Skin epidermis (tissue), 12 donors: ENCODE measurements around the gene FBLN1.

Experiments
- H3K27ac ChIP-seq, 21 experiments: fragments of 200-600 bp; sonication (generic) in 11 of 21; one replicate each; pipeline ENCODE4 v1.5.0; 2020; ENCODE audit warnings: mild to moderate bottlenecking in 3 of 21, inconsistent platforms in 2 of 21, moderate library complexity in 2 of 21
- H3K4me3 ChIP-seq, 7 experiments: fragments of 200-600 bp; sonication (generic) in 2 of 7; one replicate each; pipeline ENCODE4 v1.5.0; 2020; ENCODE audit warnings: inconsistent platforms in 2 of 7, mild to moderate bottlenecking in 2 of 7, moderate library complexity in 1 of 7

Gene FBLN1

DNA sequence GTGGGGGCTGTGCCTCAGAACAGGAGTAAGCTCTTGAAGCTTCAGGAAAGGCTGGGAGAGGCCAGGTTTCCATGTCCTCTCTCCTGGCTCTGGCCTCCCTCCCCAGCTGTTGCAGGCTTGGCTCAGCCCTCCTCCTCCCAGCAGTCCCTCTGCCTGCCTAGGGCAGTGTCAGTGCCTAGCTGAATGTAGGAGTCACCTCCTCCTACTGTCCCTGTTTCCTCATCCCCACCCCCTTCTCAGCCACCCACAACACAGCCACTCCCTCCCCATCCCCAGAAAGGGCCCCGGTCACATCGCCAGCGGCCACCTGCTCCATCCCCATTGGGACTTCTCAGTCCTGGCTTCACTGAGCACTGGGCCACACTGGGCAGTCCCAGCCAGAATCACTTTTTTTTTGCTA, 2.9 kb upstream of the FBLN1 start:
- Histone ChIP-seq H3K27ac (peak overlapping the region in 1 of 21 experiments; percentile 44), H3K4me3 (no peak overlapping the region)

- peak overlapping the region; percentile 44 to 58 (median 52) for H3K4me3 ChIP-seq
- H3K27ac ChIP-seq: peak overlapping the region in 19 of 21 experiments; percentile 29 to 86 (median 76)
Observed at GRCh38 chr22:45503050-45503815, 550 bp downstream of the FBLN1 start.

GRCh38 chr22:45503816-45504372, 1.2 kb downstream of the FBLN1 start:
- Histone ChIP-seq H3K27ac (peak overlapping the region in 19 of 21 experiments; percentile 37 to 86 (median 76)), H3K4me3 (peak overlapping the region; percentile 44 to 58 (median 52))

GRCh38 chr22:45504373-45505341, 2.0 kb downstream of the FBLN1 start:
- Histone ChIP-seq H3K4me3 (peak overlapping the region in 6 of 7 experiments; percentile 45 to 58 (median 52)), H3K27ac (peak overlapping the region in 19 of 21 experiments; percentile 37 to 86 (median 76))

- peak overlapping the region in 2 of 7 experiments; percentile 52 to 58 for H3K4me3 ChIP-seq
- peak overlapping the region in 5 of 21 experiments; percentile 5 to 75 (median 21) for H3K27ac ChIP-seq
Observed at GRCh38 chr22:45505991-45506747, 3.5 kb downstream of the FBLN1 start.

DNA sequence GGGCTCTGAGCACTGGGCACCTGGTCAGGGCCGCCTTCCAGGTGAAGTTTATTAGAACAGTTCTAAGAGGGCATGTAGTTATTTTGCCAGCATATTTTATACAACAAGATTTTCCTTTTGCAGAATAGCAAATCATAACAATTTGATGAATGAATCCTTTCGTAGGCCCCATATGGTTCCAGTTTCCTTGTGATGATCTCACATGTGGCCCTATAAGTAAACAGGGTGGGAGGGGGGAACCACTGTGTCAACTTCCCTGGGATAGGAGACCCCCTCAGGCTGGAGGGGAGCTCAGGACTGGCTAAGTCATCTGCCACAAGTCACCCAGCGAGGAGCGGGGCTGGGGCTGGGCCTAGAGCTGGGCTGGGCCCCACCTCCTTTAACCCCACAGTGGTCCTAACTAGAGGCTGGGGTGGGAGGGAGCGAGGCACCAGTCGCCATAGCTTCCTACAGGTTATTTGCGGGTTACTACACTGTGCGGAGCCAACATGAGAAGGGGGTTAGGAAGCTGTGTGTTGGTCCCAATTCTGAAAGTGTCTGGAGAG, 4.2 kb downstream of the FBLN1 start:
- Histone ChIP-seq H3K27ac (peak overlapping the region in 3 of 21 experiments; percentile 29 to 43 (median 39)), H3K4me3 (no peak overlapping the region)

DNA sequence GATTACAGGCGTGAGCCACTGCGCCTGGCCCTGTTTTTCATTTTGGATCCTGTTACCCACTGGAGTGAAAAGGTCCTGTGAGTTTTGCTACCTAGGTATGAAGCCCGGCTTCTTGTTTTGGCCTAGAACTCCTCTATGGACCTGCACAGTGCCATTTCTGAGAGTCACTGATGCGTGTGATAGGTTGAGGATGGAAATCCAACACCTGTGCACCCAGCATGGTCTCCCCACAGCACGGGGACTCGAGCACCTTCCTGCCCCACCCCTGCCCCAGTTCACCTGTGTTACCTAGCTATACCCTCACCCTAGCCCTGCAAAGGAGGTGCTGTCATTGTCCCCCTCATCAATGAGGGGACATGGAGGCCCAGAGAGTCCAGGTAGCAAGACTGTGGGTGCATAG, 5.1 kb downstream of the FBLN1 start:
- no peak overlapping the region for H3K27ac ChIP-seq

DNA sequence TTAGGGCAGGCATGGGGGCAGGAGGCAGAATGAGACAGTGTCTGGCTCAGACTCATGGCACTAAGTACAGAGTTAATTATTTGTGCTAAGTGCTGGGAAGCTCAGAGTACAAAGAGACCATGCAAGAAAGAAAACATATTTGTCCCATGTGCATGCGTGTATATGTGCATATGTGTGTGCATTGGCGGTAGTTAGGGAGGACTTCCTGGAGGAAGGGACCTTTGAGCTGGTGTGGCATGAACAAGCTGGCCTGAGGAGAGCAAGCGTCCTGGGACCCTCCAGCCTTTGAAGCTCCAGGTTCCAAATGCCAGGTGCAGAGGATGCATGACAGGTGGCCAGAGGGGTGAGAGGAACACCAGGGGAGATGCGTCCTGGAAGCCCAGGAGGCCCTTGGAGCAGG, 6.1 kb downstream of the FBLN1 start:
- Histone ChIP-seq H3K4me3 (no peak overlapping the region), H3K27ac (no peak overlapping the region)

More for the DNA sequence above, 5.1 kb downstream of the FBLN1 start:
- no peak overlapping the region for H3K4me3 ChIP-seq

GRCh38 chr22:45510376-45511232, 7.9 kb downstream of the FBLN1 start:
- Histone ChIP-seq H3K27ac (peak overlapping the region in 5 of 21 experiments; percentile 2 to 62 (median 16)), H3K4me3 (no peak overlapping the region)

- Histone ChIP-seq H3K4me3 (no peak overlapping the region), H3K27ac (peak overlapping the region in 7 of 21 experiments; percentile 4 to 62 (median 54))
Observed at GRCh38 chr22:45511847-45512261, 9.2 kb downstream of the FBLN1 start.

- Histone ChIP-seq H3K27ac (peak overlapping the region in 4 of 21 experiments; percentile 20 to 59 (median 32)), H3K4me3 (no peak overlapping the region)
Observed at GRCh38 chr22:45512363-45512762, 9.7 kb downstream of the FBLN1 start.

- H3K27ac ChIP-seq: peak overlapping the region in 1 of 21 experiments; percentile 17
- no peak overlapping the region for H3K4me3 ChIP-seq
Observed at GRCh38 chr22:45515676-45516075, 13.0 kb downstream of the FBLN1 start.

GRCh38 chr22:45516163-45516562, 13.5 kb downstream of the FBLN1 start:
- Histone ChIP-seq H3K4me3 (no peak overlapping the region), H3K27ac (no peak overlapping the region)

DNA sequence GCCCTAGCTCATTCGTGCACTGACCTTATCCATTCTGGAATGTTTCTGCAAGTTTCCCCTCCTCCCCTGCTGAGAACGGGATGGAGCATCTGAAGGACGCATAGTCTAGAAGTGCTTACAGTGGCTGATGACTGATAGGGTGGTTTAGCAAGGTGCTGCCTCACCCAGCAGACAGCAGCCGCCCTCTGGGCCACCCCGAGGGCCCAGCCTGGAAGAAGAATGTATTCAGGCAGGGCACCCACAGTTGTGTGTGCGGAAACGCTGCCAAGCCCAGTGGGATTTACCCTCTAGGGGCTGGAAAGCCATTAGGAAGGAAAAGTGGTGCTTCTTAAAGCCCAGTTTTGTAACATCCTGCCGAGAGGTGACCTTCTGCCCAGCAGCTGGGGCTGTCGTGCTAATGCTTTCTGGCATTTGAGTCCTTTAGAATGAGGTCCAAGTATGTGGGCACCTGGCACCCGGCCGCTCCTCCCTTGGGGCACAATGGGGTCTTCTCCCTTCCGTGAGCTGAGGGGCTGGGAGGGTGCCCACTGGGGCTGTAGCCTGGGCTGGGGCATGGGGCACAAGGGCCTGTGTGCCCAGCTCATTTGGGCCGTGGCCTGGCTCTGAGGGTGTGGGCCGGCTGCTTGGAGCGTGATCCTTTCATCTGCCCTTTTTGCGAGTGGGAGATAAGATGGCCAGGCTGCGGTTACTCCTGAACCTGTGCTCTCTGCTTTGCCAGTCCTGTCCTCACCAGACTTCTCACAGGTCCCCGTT, 14.4 kb downstream of the FBLN1 start:
- Histone ChIP-seq H3K4me3 (no peak overlapping the region), H3K27ac (peak overlapping the region in 6 of 21 experiments; percentile 1 to 57 (median 22))

GRCh38 chr22:45518136-45518535, 15.5 kb downstream of the FBLN1 start:
- Histone ChIP-seq H3K4me3 (no peak overlapping the region), H3K27ac (no peak overlapping the region)

GRCh38 chr22:45518580-45518991, 15.9 kb downstream of the FBLN1 start:
- H3K27ac ChIP-seq: no peak overlapping the region
- H3K4me3 ChIP-seq: no peak overlapping the region

DNA sequence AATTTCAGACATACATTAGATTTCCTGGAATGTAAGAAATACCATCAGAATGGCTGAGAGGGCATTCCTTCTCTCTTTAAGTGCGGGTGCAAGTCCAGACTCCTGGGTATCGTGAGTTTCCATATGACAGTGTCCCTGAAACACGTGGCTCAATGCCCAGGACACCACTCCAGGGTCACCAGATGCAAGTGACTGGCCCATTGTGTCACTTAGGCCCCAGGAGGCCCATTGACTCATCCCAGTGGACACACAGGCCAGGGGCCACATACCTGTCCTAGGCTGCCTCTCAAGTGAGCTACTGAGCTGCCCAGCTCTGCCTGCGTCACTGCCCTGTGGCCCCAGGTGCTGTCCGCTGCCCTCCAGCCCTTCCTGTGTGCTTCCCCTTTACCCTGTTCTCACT, 18.5 kb downstream of the FBLN1 start:
- peak overlapping the region in 2 of 21 experiments; percentile 27 to 38 for H3K27ac ChIP-seq
- H3K4me3 ChIP-seq: no peak overlapping the region
